Activated T-cell treated with anti-CD3 and anti-CD28 coated beads for 24 hours (primary cell): ENCODE results near the gene IL3.
"Not testable (repeated sequence)": the region's sequence is repeated elsewhere in the genome, so short reads cannot be mapped to it uniquely, and the experiment has no call there.

Source experiments
- DNase-seq: peaks from one replicate; pipeline ENCODE4 v3.0.0-alpha.2; 2020; ENCODE audit warnings: low read depth

Gene IL3

DNA sequence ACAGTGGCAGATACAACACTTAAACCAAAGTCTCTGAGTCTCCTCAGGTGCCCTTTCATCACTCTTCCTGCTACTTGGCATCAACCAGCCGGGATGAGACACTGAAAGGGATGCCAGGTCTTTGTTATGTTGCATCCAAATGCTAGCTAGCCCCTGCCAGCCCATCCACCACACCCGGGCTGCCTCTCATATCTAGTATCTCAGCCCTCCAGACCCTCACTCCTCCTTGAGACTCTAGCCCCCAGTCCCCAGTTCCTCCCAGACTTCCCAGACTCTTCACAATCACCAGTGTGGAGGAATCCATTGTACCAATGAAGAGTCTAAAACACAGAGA lies 34.6 kb downstream of the IL3 start:
- no peak for DNase-seq

DNA sequence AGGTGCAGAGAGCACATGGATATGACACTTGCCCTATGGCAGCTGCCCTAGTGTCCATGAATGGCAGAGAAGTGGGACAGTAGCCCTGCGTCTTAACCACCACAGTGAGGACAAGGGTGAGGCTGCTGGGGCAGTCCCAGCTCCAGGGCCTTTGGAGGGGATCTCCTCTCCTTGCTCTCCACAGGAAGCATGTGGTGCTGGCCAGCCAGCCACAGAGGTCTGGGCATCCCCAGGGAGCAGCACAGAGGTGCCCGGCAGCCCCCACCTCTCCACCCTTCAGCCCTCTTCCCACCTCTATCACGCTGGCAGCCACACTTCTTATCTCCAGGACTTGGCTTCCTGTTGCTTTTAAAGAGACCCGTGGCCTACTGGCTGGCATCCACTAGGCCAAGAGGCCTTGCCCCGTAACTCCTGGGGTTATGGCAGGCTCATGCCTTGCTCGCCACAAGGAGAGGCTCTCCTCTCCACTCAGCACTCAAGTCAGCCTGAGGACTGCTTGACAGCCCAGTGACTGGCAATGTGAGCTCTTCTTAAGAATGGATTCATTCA lies 35.0 kb downstream of the IL3 start:
- no peak for DNase-seq

DNA sequence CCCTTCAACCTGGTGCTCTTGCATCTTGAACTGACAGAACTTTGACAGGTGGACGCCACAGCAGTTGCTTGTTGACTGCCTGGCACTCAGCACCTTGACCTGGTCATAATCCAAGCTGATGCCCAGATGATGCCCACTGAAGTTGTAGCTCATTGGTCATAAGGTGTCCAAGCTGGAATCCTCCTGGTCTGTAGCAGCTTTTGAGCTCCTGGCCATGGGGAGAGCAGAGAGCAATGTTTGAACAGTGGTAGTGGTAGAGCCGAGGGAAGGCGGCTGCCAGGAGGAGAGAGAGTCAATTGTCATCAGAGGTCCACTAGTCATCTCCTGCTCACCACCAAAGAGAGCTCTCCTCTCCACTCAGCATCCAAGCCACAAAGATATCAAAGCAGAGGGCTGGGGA lies 36.4 kb downstream of the IL3 start:
- no peak for DNase-seq

DNA sequence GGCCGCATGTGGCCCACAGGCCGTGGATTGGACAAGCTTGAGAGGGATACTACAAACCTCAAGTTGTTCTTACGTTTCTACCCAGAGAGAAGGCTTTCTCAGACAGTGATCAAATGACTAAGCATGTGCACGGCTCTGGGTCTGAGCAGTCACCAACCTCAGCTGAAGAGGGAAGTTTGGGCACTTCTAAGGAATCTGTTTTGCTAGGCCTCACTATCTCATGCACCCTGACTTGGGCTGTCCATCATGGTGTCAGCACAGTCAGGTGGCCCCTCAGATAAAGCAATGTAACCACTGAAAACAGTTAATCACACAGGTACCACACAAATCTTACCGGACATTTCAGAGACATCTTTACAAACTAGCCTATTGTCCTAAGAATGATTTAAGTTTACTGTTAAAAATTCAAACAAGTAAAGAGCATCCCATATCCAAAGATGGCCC lies 37.7 kb downstream of the IL3 start:
- DNase-seq = no peak

DNA sequence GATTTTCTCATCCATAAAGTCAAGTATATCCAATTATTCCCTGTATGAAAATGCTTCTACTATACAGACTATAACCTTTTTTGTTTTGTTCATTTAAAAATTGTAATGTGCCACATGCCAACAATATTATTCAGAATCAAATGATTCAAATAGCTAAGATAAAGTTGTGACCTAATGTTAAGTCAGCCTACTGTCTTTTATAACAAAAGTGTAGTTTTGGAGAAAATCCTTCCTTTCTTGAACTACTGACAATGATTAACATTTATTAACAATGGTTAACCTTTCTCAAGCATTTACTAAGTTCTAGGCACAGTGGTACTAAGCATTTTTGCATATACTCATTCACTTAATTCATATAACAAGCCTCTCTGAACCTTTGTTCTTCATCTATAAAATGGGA lies 38.2 kb downstream of the IL3 start:
- DNase-seq = no peak

DNA sequence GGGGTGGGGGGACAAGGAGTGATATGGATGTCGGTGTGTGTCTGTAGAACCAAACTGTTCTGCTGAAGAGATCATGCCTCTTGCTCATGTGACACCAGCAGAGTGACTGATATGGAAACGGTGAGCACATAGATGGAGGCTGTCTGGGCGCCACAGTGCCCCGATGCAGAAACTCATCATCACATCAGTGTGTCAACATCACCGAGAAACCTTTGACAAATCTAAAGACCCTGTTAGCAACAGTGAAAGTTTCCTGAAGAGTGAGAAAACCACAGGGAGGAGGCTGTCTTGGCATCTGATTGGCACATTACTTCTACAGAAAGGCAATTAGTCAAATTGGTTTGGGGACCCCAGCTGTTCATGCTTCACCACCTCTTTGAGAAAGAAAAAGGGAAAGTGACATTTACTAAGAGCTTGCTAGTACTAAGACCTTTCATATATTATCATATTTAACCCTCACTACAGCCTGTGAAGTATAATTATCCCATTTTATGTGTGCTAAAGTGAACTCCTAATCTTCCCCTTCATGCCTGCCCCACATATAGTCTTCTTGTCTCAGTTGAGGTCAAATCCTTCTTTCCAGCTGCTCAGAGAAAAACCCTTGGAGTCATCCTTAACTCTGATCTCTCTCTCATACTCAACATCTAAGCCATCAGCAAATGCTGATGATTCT lies 38.8 kb downstream of the IL3 start:
- DNase-seq = peak; percentile 64

DNA sequence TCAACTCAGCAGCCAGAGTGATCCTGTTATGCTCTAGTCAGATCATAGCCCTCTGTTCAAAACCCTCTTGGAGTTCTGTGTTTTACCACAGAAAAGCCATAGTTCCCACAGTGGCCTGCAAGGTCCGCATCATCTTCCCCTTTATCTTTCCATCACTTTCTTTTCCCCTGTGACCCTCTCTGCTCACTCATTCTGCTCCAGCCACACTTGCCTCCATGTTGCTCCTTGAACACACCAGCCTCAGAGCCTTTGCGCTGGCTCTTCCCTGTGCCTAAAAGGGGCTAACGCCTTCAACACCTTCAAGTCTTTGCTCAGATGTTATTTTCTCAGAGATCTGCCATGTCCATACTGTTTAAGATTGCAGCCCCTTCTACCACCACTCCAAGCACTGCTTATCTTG lies 39.5 kb downstream of the IL3 start:
- DNase-seq = no peak

DNA sequence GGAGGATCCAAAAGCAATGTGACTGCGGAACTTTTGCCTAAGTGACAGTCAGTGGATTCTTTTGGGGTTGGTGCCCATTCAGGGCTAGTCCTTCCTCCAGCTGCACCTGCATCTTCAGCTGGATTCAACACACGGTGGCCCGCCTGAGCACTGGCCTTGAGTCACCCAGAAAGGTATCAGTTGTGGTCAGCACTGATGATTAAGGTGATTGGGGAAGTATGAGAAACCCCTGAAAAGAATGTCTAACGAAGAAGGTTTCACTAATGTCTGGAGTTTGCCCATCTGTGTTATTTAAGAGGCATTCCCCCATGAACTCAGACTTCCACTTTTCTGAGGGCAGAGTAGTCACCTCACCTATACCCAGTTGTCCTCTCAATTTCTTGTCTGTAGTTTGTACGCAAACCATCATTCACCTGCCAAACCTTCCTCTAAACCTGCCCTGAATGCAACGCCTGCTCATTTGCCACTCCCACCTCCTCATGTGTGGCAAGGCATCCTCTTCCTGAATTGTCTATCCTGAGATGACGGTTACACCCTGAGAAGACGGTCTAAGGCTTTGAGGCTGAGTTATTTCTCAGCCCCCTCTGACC lies 40.3 kb downstream of the IL3 start:
- DNase-seq = no peak

DNA sequence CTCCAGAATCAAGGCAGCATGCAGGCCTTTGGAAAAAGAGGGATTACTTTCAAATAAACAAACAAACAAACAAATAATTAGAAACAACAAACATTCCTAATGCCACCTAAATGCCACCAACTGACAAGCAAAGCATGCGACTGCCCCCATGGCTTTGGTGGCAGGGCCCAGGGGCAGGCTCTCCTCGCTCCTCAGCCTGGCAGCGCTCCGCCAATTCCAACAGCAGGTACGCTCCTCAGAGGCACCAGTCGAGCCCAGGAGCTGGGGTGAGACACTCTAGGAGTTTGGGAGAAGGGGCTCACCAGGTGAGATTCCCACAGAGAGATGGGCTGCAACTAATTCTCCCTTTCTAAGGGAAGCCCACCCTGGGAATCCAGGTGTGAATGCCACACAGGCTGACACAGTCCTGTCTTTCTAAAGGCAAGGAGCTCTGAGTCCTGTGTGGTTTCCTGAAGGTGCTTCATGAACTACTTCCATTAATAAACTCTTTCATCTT lies 41.0 kb downstream of the IL3 start:
- DNase-seq = no peak

DNA sequence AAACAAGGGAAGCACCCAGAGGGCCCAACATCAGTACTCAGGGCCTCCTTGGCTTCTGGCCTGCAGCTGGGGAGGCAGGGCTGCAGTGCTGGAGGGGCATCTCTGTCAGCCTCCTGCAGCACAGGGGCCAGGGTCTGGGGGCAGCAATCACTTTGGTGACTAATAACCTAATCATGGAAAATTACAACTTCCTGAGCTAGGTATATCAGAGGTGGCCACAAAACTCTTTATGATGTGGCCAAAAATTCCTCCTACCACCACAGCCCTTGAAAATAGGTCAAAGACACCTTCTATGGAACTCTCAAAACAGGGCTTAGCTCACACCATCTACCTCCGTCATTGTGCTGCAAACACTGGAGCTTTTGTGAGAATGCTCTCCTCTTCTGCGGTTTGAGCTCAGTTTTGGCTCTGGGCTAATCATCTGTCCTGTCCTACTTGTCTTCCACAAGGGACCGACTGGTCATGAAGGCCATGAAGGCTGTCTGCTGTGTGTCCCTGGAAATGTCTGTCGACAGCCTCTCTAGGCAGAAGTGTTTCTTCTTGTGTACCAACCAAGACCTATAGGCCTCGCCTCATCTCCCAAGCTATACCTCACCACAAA lies 41.7 kb downstream of the IL3 start:
- no peak for DNase-seq

DNA sequence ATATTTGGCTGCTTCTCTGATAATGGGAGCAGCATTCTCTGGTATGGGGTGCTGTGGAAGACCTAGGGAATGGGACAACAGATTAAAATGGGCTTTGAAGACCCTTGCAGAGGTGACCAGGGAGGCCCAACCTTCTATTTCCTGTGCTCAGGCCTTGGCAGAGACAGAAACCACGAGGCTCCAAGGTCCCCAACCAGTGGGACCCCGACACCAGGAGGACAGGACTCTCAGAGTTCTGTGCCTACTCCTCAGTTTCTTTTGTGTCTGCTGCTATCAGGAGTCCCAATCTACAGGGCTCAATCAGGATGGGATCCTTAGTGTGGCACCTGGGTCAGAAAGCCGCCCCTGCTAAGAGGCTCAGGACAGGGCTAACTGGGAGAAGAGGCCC lies 42.5 kb downstream of the IL3 start:
- no peak for DNase-seq

DNA sequence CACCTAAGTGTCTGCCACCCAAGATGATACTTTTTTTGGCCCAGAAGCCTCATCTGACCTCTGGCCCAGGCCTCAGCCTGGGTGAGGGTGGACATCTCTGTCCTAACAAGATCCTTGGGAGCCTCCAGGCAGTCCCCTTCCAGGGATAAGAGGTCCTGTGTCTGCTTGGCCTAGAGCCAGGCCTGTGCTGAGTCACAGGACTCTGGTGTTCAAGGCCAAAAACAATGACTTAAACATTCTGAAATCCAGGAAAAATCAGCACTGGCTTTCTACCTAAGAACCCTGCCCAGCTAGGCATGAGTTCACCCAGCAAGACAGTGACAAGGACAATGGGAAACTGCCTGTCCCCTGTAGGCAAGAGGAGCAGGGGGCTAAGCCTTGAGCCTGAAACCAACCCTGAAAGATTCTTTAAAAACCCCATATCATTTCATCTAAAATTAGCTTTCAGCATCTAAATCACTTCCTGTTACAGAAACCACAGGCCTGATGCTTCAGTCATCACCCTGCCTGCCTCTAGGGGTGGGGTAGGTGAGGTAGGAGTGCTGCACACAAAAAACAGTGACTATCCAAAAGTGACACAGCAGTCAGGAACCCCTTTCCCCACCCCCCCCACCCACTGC lies 43.0 kb downstream of the IL3 start:
- peak; percentile 69 for DNase-seq

DNA sequence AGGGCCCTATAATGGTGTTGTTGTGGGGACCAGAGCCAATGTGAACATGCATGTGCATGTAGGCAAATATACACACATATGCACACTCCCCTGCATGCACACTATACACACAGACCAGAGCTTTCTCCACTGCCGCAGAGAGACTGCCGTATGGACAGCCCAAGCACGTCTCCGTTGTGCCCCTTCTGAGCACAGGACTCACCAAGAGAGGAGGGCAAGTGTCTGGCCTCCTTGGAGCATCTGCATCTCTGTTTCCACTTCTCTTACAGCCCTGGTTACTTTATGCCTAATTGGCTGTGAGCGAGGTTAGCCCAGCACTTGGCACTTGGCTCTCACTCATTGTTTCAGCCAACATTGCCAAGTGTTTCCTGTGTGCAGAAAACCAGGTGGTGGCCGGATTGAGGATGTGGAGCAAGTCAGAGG lies 43.5 kb downstream of the IL3 start:
- no peak for DNase-seq

DNA sequence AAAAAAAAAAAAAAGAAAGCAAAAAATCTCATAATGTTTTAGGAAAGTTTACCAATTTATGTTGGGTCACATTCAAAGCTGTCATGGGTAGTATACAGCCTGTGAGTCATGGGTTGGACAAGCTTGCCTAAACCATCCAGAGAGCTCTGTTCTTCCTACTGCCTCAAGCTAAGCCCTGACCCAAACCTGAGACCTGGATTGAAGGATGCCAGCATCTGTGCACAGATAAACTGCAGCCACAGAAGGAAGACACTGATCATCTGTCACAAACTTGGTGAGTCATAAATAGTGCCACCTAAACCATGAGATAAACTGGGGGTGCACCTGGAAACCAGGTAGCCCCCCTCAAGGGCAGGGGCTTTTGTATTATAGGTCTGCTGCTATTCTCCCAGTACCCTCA lies 44.1 kb downstream of the IL3 start:
- DNase-seq = no peak

DNA sequence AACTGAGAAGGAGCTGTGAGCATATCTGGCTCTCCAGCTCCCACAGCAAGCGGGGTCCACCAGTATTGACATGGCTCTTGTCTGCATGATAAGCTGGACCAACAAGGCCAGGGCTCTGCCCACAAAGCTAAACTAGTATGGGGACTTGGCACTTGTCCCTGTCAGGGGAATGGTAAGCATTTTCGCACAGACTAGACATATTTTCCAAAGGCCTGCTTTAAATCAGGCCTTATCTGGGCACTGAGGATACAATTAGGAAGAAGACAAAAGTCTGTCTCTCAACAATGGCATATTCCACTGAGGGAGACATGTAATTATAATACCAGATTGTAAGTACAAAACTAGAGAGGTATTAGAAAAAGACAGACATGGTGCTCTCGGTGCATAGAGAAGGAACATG lies 45.2 kb downstream of the IL3 start:
- no peak for DNase-seq

DNA sequence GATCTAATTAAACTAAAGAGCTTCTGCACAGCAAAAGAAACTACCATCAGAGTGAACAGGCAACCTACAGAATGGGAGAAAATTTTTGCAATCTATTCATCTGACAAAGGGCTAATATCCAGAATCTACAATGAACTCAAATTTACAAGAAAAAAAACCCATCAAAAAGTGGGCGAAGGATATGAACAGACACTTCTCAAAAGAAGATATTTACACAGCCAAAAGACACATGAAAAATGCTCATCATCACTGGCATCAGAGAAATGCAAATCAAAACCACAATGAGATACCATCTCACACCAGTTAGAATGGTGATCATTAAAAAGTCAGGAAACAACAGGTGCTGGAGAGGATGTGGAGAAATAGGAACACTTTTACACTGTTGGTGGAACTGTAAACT lies 48.0 kb downstream of the IL3 start:
- DNase-seq = not testable (repeated sequence)

DNA sequence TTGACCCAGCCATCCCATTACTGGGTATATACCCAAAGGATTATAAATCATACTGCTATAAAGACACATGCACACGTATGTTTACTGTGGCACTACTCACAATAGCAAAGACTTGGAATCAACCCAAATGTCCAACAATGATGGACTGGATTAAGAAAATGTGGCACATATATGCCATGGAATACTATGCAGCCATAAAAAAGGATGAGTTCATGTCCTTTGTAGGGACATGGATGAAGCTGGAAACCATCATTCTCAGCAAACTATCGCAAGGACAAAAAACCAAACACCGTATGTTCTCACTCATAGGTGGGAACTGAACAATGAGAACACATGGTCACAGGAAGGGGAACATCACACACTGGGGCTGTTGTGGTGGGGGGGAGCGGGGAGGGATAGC lies 48.5 kb downstream of the IL3 start:
- not testable (repeated sequence) for DNase-seq

DNA sequence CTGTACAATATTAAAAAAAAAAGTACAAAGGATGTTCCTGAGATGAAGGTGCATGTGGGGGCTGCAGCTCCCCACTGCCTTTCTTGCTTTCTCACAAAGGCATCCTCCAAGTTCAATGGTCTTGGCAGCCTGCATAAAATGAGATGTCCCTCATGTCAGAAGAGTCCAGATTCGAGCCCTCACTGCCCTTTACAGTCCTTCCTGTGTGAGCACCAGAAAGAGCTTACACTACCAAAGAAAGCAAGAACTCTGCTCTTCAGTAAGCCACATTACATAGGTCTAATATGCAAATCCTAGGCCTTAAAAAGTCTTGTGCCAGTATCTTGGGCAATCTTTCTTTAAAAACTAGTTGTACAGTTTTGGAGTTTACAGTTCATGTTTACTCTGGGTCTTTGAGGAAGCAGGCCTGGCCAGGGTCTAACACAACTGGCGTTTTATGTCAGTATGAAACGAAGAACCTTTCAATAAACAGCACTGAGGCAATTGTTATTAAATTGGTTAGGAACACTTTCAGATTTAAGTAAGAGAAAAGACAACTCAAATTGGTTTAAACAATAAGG lies 49.1 kb downstream of the IL3 start:
- no peak for DNase-seq

DNA sequence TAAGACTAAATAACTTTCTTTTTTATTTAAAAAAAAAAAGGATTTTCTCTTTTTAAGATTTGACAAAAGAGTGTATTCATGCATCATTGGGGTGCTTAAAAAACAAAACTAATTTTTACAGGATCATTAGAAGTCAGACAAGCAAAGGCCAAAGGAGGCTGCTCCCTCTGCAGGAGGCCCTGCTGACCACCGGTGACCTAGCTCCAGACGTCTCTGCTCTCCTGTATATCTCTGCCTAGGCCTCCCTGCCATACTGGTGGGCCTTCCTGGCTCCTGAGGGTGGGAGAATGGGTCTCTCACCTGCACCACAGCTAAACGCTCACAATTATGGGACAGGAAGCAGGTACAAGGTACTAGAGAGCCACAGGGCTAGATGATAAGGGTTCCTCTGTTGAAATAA lies 49.7 kb downstream of the IL3 start:
- no peak for DNase-seq

DNA sequence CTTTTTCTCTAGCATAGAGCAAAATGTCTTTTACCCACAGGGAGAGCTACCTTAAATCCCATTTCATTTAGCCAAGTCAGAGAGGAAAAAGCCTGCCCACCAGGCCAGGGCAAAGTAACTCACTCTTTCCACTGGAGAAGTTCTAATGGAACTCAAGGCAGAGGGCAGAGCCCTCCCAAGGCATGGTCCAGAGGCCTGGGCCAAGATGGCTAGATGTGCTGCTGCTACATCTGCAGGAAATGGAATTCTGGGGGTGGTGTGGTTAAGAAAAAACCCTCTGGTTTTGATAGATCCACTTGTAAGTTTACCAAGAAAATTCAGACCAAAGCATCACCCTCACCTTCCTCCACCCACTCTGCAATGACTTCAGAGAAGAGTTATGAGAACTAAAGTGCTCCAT lies 50.5 kb downstream of the IL3 start:
- no peak for DNase-seq

DNA sequence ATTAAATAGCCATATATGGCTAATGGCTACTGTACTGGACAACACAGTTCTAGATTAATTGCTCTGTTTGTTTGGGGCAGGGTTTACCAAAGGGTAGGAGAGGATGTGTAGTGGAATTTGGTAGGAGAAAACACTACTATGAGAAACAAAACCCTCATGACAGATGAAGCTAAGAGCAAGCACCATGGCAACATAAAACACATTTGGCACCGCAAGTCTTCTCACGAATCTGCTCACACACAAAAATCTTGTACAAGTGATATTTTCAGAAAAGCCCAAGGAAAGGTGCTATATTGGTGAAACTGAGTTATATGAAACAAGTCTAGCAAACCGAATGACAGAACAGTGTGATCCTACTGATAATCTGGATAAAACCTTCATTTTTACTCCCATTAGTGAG lies 51.7 kb downstream of the IL3 start:
- DNase-seq = no peak
